Loucy (cell line): Measurements from ENCODE around the gene ITGA8.

ENCODE experiments used
- H2AFZ ChIP-seq: fragments of 200-600 bp; sonication (generic); 2 replicates; pipeline ENCODE4 v1.6.0; 2016; ENCODE audit warnings: antibody characterized with exemption, mild to moderate bottlenecking, low read length, moderate library complexity
- H3F3A ChIP-seq: fragments of 200-600 bp; 2 replicates; pipeline ENCODE4 v1.6.0; 2016; ENCODE audit warnings: antibody characterized with exemption, low read depth, mild to moderate bottlenecking
- H3K27me3 ChIP-seq: fragments of 200-600 bp; sonication (generic); 2 replicates; pipeline ENCODE4 v1.6.1; 2014; ENCODE audit warnings: low read length, mild to moderate bottlenecking; ENCODE audit not compliant: insufficient read depth, poor library complexity, severe bottlenecking
- H3K36me3 ChIP-seq: fragments of 200-600 bp; sonication (generic); 2 replicates; pipeline ENCODE4 v1.6.1; 2016; ENCODE audit warnings: low read length; ENCODE audit not compliant: insufficient read depth
- H3K4me1 ChIP-seq: fragments of 200-600 bp; sonication (generic); 2 replicates; pipeline ENCODE4 v1.5.1; 2014; ENCODE audit warnings: low read length, mild to moderate bottlenecking; ENCODE audit not compliant: insufficient read depth, poor library complexity, severe bottlenecking
- H3K4me2 ChIP-seq: fragments of 200-600 bp; sonication (generic); 2 replicates; pipeline ENCODE4 v1.6.0; 2014; ENCODE audit warnings: antibody characterized with exemption, low read length, low read depth, mild to moderate bottlenecking; ENCODE audit not compliant: poor library complexity, severe bottlenecking
- H3K4me3 ChIP-seq: fragments of 200-600 bp; sonication (generic); 2 replicates; pipeline ENCODE4 v1.5.1; 2014; ENCODE audit warnings: low read length, mild to moderate bottlenecking, mixed read lengths; ENCODE audit not compliant: poor library complexity, severe bottlenecking
- H3K79me2 ChIP-seq: fragments of 200-600 bp; sonication (generic); 2 replicates; pipeline ENCODE4 v1.6.1; 2014; ENCODE audit warnings: low read length; ENCODE audit not compliant: insufficient read depth
- H3K9ac ChIP-seq: fragments of 200-600 bp; sonication (generic); 2 replicates; pipeline ENCODE4 v1.6.0; 2014; ENCODE audit warnings: mild to moderate bottlenecking, low read depth, low read length, moderate library complexity; ENCODE audit not compliant: poor library complexity, severe bottlenecking
- H3K9me2 ChIP-seq: fragments of 200-600 bp; sonication (generic); replicated peaks from 2 replicates; pipeline ENCODE4 v1.6.1; 2016; ENCODE audit warnings: low read depth, low read length, mixed read lengths
- H3K9me3 ChIP-seq: fragments of 200-600 bp; sonication (generic); 2 replicates; pipeline ENCODE4 v1.6.1; 2014; ENCODE audit warnings: mild to moderate bottlenecking, antibody characterized with exemption, low read length, low read depth; ENCODE audit not compliant: insufficient read depth
- H4K20me1 ChIP-seq: fragments of 200-600 bp; sonication (generic); 2 replicates; pipeline ENCODE4 v1.6.0; 2014; ENCODE audit warnings: antibody characterized with exemption, low read length, mild to moderate bottlenecking; ENCODE audit not compliant: insufficient read depth, poor library complexity, severe bottlenecking
- EZH2phosphoT487 ChIP-seq: fragments of 200-600 bp; IDR thresholded peaks from 2 replicates; pipeline ENCODE4 v1.6.1; 2018; ENCODE audit warnings: antibody characterized with exemption, mild to moderate bottlenecking, moderate library complexity, borderline replicate concordance
- TF ChIP-seq, protein P1 (sequence below): fragments of 200-600 bp; sonication (generic); conservative IDR thresholded peaks from 2 replicates; pipeline ENCODE4 v1.5.1; 2014; ENCODE audit warnings: mild to moderate bottlenecking, antibody characterized with exemption, low read length

ITGA8 gene

DNA sequence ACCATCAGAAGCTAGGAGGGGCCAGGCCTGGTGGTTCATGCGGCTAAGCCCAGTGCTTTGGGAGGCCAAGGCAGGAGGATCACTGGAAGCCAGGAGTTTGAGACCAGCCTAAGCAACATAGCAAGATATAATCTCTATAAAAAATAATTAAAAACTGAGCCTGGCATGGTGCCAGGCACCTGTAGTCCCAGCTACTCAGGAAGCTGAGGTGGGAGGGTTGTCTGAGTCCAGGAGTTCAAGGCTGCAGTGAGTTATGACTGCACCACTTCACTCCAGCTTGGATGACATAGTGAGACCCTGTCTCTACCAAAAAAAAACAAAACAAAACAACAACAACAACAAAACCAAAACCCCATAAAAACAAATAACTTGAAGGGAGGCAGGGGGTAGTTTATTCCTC lies 175.7 kb downstream of the ITGA8 start:
- Histone ChIP-seq H4K20me1 (no peaks in the 10 kb centered on the region), H3K4me3 (no peak overlapping the region), H2AFZ (no peak overlapping the region), H3K27me3 (no peaks in the 10 kb centered on the region), H3K9me3 (no peaks in the 10 kb centered on the region), H3K79me2 (no peaks in the 10 kb centered on the region), H3K4me1 (no peaks in the 10 kb centered on the region), H3F3A (no peaks in the 10 kb centered on the region), H3K9ac (no peak overlapping the region), H3K9me2 (no peaks in the 10 kb centered on the region), H3K4me2 (no peak overlapping the region), H3K36me3 (no peaks in the 10 kb centered on the region)
- TF ChIP-seq, protein P1, sequence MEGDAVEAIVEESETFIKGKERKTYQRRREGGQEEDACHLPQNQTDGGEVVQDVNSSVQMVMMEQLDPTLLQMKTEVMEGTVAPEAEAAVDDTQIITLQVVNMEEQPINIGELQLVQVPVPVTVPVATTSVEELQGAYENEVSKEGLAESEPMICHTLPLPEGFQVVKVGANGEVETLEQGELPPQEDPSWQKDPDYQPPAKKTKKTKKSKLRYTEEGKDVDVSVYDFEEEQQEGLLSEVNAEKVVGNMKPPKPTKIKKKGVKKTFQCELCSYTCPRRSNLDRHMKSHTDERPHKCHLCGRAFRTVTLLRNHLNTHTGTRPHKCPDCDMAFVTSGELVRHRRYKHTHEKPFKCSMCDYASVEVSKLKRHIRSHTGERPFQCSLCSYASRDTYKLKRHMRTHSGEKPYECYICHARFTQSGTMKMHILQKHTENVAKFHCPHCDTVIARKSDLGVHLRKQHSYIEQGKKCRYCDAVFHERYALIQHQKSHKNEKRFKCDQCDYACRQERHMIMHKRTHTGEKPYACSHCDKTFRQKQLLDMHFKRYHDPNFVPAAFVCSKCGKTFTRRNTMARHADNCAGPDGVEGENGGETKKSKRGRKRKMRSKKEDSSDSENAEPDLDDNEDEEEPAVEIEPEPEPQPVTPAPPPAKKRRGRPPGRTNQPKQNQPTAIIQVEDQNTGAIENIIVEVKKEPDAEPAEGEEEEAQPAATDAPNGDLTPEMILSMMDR, result no peak
- TF ChIP-seq EZH2phosphoT487, result no peak

DNA sequence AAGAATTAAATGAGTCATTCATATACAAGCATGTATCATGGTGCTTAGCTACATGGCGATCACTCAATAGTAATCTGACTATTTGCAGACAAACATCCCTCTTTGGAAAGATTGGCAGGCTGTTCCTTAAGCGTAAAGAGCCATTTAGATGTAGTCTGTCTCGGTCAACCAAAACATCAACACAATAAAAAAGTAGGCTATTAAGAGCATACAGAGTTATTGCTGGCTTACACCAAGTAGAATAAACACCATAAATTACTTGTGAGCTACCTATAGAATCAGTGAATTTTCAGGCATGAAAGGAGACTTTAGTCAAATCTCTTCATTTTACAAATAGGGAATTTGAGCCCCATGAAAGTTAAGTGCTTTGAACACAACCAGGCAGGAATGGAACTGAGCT lies 176.9 kb downstream of the ITGA8 start:
- H3K4me1 ChIP-seq, result no peaks in the 10 kb centered on the region
- no peak for TF ChIP-seq EZH2phosphoT487
- TF ChIP-seq, protein P1, result no peak
- no peaks in the 10 kb centered on the region for H3F3A ChIP-seq
- H2AFZ ChIP-seq, result no peak overlapping the region
- no peak overlapping the region for H3K9ac ChIP-seq
- no peaks in the 10 kb centered on the region for H4K20me1 ChIP-seq
- H3K27me3 ChIP-seq, result no peaks in the 10 kb centered on the region
- H3K4me3 ChIP-seq, result no peak overlapping the region
- H3K79me2 ChIP-seq, result no peaks in the 10 kb centered on the region
- H3K4me2 ChIP-seq, result no peak overlapping the region
- no peaks in the 10 kb centered on the region for H3K36me3 ChIP-seq
- no peaks in the 10 kb centered on the region for H3K9me2 ChIP-seq
- no peaks in the 10 kb centered on the region for H3K9me3 ChIP-seq

GRCh38 chr10:15541376-15541775 lies 178.3 kb downstream of the ITGA8 start:
- Histone ChIP-seq H3K4me2 (no peak overlapping the region), H4K20me1 (no peaks in the 10 kb centered on the region), H3K9me2 (no peaks in the 10 kb centered on the region), H3K79me2 (no peaks in the 10 kb centered on the region), H3K27me3 (no peaks in the 10 kb centered on the region), H3K9ac (no peak overlapping the region), H3K4me1 (no peaks in the 10 kb centered on the region), H3K4me3 (no peak overlapping the region), H2AFZ (no peak overlapping the region), H3K9me3 (no peaks in the 10 kb centered on the region), H3K36me3 (no peaks in the 10 kb centered on the region), H3F3A (no peaks in the 10 kb centered on the region)
- no peak for TF ChIP-seq EZH2phosphoT487
- TF ChIP-seq, protein P1, result no peak
